Retinal pigment epithelial cell (primary cell): ENCODE results near the gene XXYLT1.

Source experiments
- DNase-seq: peaks from one replicate; pipeline ENCODE4 v3.0.0-alpha.2; 2010; ENCODE audit warnings: low read depth
- H3K4me3 ChIP-seq: 2 replicates; pipeline ENCODE4 v1.5.1; 2011; ENCODE audit warnings: mild to moderate bottlenecking, low read length, control low read depth, moderate library complexity
- TF ChIP-seq, protein P1 (sequence below): conservative IDR thresholded peaks from 2 replicates; pipeline ENCODE4 v1.5.1; 2011; ENCODE audit warnings: low read depth, low read length, control low read depth, inconsistent platforms

The XXYLT1 gene

DNA sequence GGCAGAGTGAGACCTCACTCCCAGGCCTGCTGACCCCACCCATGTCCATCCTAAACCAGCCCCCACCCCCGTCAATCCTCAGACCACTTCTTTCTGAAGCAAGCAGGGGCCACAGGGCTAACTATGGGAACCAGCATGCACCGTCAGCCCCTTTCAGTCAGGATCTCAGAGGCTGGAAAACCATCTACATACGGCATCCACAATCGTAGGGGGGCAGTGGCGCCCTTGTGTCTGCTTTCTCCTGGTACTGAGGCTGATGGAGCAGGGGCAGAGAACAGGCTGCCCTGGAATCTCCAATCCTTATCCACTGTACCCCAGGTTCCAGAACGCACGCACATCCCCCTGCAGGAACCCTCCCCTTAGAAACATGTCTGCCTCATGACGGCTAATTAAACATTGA lies 56.6 kb downstream of the XXYLT1 start:
- TF ChIP-seq, protein P1, sequence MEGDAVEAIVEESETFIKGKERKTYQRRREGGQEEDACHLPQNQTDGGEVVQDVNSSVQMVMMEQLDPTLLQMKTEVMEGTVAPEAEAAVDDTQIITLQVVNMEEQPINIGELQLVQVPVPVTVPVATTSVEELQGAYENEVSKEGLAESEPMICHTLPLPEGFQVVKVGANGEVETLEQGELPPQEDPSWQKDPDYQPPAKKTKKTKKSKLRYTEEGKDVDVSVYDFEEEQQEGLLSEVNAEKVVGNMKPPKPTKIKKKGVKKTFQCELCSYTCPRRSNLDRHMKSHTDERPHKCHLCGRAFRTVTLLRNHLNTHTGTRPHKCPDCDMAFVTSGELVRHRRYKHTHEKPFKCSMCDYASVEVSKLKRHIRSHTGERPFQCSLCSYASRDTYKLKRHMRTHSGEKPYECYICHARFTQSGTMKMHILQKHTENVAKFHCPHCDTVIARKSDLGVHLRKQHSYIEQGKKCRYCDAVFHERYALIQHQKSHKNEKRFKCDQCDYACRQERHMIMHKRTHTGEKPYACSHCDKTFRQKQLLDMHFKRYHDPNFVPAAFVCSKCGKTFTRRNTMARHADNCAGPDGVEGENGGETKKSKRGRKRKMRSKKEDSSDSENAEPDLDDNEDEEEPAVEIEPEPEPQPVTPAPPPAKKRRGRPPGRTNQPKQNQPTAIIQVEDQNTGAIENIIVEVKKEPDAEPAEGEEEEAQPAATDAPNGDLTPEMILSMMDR, result no peak
- H3K4me3 ChIP-seq, result no peak overlapping the region
- no peak for DNase-seq

DNA sequence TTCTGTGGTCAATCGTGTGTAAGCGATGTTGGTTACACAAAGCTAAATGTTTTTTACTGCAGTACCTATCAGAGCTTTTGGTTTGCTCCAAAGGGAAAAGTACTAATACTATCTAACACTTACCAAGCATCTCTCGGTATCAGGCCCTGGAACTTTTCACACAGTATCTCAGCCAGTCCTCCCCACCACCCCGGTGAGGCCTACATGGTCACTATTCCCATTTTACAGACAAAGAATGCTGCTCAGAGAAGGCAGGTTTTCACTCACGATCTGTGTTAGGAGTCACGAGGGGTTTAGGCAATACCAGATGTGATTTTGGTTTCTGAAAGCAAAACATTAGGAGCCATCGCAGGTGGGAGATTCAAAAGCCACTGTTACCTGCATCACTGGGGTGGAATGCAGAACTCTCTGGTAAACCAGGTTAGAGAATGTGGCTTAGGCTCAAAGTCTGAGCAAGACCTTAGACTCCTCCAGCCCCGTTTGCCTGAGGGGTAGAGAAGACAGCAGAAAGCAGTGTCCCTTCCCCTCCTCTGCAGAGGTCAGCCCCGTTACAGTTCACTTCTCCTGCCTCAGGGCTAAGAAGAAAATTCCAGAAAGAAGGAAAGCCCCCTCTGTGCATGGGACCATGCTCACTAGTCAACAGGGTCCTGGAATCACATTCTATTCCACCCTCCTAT lies 57.2 kb downstream of the XXYLT1 start:
- no peak for DNase-seq
- TF ChIP-seq, protein P1, result no peak
- H3K4me3 ChIP-seq, result no peak overlapping the region

DNA sequence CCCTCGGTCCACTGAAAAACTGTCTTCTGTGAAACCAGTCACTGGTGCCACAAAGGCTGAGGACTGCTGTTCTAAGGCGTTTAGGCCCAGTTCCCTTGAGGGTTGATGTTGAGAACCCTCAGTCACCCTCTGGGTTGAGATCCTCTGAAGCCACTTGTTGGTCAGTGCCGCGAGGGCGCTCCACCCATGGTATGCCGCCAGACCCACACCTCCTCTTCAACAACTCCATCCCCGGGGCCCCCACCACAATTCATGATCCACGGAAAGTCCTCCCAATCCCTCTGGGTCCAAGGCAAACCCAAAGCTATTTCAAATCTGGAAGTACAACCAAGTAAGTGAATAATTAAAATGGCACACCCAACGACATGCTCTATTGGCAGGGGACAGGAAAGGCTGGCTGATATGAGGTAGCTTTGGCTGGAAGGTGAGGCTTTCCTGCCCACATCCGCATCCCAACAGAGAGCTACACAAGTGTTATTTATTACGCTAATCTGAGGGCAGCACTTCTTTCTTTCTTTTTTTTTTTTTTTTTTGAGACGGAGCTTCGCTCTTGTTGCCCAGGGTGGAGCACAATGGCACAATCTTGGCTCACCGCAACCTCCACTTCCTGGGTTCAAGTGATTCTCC lies 58.1 kb downstream of the XXYLT1 start:
- TF ChIP-seq, protein P1, result no peak
- DNase-seq, result no peak
- no peak overlapping the region for H3K4me3 ChIP-seq

DNA sequence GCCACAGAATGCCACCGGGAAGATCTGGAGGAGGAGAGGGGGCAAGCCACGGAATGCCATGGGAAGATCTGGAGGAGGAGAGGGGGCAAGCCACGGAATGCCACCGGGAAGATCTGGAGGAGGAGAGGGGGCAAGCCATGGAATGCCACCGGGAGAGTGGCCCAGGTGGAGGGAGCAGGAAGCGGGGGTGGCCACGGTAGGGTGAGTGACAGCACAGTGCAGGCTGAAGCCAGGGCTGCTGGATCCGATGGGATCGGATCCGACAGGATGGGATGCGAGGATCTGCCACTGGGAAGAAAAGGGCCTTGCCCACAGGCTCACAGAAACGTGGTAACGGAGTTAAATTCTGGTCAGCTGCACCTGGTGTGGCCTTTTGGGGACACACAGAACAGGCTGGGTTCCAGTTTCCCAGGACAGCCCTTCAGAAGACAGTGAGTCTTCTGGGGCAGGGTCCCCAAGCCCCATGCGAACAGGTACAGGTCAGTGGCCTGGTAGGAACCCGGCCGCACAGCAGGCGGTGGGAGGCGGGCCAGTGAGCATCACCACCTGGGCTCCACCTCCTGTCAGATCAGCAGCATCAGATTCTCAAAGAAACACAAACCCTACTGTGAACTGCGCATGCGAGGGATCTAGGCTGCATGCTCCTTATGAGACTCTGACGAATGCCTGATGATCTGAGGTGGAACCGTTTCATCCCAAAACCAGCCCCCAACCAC lies 58.8 kb downstream of the XXYLT1 start:
- H3K4me3 ChIP-seq, result no peak overlapping the region
- DNase-seq, result no peak
- TF ChIP-seq, protein P1, result no peak

DNA sequence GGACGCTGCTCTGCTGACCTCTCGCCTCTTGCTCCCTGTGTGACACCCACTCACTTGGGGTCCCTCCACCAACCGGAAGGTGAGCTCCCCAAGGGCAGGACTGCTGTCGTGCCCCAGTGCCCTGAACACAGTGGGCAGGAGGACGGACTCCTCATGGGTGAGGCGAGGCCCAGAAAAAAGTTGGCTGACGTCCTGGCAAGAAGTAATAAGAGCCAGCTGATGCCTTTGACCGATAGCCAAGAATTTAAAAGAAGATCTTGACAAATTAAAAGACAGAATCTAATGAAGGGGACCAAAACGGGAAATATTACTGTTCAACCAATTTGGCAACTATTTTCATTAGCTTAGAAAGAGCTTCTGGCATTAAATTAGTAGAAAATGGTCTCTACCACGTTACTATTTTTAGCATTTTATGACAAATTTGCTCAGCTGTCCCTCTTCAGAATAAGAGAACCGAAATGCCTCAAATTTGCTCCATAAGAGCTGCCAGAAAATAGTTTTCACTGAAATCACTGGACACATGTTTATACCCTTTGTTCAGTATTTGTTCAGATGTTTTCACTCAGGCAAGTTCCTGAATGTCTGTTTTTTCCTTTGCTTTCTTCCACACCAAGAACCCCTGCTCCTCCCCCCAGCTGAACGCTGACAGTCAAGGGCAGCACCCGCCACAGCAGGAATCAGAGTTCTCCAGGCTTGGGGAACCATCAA lies 60.5 kb downstream of the XXYLT1 start:
- TF ChIP-seq, protein P1, result no peak

DNA sequence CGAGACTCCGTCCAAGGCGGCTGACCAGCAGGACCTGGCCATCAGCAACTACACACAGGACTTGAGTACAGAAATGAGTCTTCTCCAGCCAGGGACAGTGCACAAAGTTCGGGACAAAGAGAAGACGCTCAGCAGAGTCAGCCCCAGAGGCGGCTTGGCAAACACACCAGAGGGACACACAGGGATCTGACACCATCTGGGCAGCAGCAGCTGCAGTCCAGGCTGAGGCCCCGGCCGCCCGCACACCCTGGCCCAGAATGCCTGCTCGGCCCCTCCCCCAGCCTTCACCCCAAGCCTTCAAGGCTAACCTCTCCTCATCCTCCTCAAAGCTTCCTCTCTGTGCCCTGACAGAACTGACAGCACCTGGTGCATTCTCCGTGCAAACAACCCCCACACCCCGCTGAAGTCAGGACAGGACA lies 61.1 kb downstream of the XXYLT1 start:
- no peak for DNase-seq
- no peak overlapping the region for H3K4me3 ChIP-seq
- TF ChIP-seq, protein P1, result no peak

More for the DNA sequence above, 60.5 kb downstream of the XXYLT1 start:
- peak; percentile 14 for DNase-seq
- no peak overlapping the region for H3K4me3 ChIP-seq
